Stimulated activated CD8-positive, alpha-beta memory T cell treated with anti-CD3 and anti-CD28 coated beads, Interleukin-7, amount 100 ng/mL, for 1 hour (primary cell): Measurements from ENCODE around the gene RPP38.

Source experiments
- DNase-seq, 2 donors: peaks; one replicate each; pipeline ENCODE4 v3.0.0-alpha.2; 2020; ENCODE audit warnings: low read depth in 2 of 2

RPP38 gene

DNA sequence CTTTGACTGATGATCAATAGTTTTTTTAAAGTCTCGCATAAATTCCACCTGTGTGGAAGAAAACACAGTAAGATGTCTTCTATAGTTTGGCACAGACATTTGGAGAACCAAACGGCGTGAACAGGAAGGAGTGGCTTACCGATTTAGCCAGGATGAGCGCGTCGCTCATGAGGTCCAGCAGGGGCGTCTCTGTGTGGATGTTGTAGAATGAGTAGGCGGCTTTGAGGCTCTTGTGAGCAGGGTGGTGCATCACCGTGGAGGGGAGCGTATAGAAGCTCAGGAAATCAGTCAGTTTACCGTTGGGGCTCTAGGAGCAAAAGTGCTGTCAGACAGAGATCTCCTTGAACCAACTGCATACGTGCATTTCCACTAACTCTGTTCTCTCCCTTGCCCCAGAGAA lies 15.5 kb downstream of the RPP38 start:
- DNase-seq: no peak

- no peak for DNase-seq
Observed at GRCh38 chr10:15113766-15114165, 16.6 kb downstream of the RPP38 start.

DNA sequence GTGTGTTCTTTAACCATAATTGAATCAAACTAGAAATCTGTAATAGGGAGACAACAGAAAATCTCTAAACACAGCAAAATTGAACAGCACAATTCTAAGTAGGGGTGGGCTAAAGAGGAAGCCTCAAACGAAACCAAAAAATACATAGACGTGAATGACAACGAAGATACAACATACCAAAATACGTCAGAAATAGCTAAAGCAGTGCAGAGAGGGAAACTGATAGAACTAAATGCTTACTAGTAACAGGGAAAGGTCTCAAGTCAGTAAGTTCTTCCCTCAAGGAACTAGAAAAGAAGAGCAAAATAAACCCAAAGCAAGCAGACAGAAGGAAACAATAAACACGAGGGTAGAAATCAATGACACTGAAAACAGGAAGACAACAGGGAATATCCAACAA lies 19.1 kb downstream of the RPP38 start:
- DNase-seq: no peak

- DNase-seq: no peak
Observed at GRCh38 chr10:15118615-15119014, 21.5 kb downstream of the RPP38 start.

DNA sequence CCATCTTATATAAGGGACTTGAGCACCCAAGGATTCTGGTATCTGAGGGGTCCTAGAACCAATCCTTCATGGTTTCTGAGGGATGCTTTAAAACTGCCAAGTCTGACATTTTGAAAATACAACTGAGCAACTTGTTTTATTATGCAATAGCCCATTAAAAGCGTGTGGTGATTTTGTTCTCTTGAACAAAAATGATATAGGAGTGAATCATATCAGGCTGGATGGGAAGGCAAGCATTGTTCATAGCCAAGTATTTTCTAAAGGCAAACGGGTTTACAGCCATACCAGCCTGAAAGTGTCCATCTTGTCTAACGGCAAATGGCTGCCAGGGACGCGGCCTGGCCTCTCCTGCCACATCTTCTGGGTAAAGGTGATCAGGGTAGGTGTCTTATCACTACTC lies 23.4 kb downstream of the RPP38 start:
- DNase-seq: no peak

DNA sequence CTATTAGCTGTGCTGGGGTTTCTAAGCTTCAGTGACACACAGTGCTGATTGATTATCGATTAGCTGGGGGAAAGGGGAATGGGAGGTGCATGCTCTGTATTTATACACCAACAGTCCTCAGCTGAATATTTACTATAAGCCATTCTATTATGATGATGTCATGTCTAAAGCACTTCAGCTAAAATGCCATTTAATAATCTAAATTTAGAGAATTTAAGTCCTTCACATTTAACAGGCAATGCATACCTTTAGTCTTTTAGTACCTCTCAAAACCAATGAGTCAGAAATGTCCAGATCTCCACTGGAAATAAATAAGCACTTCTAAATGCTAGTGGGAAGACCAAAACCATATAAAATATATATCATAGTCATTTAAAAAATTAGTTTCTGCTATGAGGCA lies 24.6 kb downstream of the RPP38 start:
- no peak for DNase-seq

DNA sequence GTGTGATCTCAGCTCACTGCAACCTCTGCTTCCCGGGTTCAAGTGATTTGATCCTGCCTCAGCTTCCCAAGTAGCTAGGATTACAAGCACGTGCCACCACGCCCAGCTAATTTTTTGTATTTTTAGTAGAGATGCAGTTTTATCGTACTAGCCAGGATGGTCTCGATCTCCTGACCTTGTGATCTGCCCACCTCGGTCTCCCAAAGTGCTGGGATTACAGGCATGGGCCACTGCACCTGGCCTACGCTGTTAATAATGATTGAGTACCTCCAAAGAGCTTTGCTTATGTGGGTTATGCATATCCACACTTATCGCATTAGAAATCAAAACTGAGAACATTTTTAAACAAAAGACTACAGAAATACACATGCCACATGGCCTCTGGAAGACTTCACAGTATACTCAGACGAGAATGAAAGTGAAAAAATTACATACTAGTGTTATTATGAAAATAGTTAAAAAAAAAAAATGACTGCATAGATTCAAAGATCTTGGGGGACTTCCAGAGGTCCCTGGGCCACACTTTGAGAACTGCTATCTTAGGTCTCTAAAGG lies 25.4 kb downstream of the RPP38 start:
- DNase-seq: no peak

DNA sequence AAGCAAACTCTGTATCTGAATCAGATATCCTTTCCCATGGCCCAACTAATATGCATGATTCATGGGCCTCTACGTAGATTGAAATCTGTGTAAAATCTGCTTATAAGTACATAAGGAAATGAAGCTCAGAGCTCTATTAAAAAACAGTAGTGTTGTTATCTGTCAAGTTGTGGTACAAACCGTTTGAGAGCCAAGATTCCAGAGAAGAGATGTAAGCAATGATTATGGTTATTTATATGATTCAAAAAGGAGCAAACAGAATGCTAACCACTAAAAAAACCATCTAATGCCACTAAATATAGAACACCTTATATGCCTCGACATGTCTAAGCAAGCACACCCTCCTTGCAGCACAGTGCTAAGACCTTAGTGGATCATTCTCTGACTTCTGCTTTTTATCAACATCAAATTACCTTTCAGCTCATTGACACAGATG lies 26.6 kb downstream of the RPP38 start:
- no peak for DNase-seq

GRCh38 chr10:15124190-15124589 lies 27.0 kb downstream of the RPP38 start:
- no peak for DNase-seq

- no peak for DNase-seq
Observed at GRCh38 chr10:15124908-15125307, 27.8 kb downstream of the RPP38 start.

DNA sequence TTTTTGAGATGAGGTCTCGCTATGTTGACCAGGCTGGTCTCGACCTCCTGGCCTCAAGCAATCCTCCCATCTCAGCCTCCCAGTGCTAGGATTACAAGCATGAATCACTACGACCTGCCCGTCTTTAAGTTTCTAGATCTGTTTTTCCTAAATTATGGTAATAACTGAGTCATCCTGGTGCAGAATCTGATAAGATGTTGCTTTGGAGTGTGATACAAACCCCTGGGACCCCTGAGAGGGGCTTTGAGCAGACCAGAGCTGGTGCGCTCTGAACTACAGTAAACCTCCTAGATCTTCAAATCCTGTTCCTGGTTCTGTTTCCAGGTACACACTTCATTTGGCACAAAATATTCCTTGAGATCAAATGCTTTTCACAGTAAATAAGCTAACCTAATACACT lies 34.2 kb downstream of the RPP38 start:
- no peak for DNase-seq

DNA sequence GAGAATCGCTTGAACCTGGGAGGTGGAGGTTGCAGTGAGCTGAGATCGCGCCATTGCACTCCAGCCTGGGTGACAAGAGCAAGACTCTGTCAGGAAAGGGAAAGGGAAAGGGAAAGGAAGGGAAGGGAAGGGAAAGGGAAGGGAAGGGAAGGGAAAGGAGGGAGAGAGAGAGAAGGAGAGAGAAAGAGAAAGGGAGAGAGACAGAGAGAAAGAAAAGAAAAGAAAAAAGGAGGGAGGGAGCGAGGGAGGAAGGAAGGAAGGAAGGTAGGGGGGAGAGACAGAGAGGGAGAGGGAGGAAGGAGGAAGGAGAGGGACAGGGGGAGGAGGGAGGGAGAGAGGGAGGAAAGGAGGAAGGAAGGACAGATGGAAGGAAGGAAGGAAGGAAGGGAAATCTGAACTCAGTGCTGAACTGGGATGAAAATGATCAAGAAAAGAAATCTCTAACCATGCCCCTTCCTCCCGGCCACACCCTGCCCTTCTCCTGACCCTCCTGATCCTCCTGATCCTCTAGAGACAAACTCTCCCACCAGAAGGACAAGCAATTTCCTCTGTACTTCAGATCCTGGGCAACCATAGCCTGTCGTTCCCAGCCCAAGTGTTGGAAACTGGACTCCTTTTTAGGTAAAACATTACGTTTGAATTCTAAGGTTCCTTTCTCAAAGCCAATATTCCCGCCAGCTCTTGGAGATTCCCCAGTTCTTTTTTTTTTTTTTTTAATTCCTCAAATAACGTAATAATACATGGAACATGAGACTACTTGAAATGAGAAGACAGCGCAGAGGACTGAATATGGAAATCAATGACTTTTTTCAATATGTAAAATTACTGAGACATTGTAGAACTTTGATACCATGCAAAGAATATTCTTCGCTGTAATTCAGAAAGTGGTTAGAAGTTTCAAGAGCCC lies 39.2 kb downstream of the RPP38 start:
- no peak for DNase-seq

DNA sequence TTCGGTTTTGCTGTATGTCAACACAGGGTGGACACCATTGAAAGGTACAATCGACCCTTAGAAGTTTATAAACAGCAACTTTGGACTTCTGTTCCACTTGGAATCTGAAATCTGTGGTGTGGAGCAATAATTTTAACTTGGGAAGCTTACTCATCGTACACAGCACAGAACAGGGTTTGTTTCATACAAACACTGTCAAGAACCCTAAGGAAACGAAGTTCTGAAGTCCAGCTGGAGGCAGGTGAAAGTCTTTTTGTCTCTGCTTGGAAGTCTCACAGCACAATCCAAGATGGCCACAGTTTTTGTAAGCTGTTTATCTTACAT lies 39.8 kb downstream of the RPP38 start:
- DNase-seq: no peak

- no peak for DNase-seq
Observed at GRCh38 chr10:15137636-15138035, 40.5 kb downstream of the RPP38 start.

DNA sequence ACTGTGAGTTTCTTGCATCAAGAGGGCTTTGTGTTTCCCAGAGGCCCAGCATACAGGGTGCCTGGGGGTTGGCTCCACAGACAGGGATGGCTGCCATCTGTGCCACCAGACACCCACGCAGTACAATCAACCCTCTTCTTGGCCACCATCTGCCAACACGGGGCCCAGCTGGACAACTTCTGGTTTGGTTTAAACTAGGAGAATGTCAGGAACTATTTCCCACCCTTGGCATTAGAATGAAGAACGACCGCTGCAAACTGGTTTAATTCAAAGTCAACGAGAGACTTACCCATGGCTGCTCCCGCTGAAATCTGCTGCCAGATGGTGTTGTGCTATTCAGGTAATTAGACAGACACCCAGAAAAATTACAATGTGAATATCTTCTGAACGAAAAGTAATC lies 43.5 kb downstream of the RPP38 start:
- DNase-seq: no peak

GRCh38 chr10:15141136-15142054 lies 44.2 kb downstream of the RPP38 start:
- DNase-seq: no peak

GRCh38 chr10:15144788-15145187 lies 47.6 kb downstream of the RPP38 start:
- no peak for DNase-seq

DNA sequence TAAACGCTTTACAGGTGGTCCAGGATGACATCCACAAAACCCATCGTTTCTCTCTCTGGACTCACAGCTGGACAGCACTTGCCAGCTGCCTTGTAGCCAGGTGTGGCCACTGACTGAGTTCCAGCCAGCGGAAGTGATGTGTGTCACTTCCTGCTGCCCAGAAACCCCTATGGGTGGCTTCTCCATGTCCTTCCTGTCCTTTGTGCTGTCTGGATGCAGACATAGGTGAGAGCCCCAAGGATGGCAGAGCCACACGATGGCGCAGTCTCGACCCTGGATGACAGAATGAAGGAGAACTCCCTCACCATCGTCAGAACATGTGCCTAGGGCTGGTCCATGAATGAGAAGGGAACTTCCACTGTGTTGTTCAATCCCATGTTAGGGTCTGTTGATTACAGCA lies 49.2 kb downstream of the RPP38 start:
- no peak for DNase-seq

- no peak for DNase-seq
Observed at GRCh38 chr10:15147594-15148392, 50.6 kb downstream of the RPP38 start.

GRCh38 chr10:15149042-15149771 lies 52.1 kb downstream of the RPP38 start:
- DNase-seq: no peak

GRCh38 chr10:15150563-15150962 lies 53.4 kb downstream of the RPP38 start:
- DNase-seq: no peak
